K562 treated with DMSO at 1 percent for 4 hours (cell line): ENCODE measurements around the gene ZMAT2. TPM values are rescaled to one million over a fixed set of nuclear protein-coding genes. Genes with fewer than 3 reads are reported as not detected.

ENCODE experiments used
- total RNA-seq: library from RNA; unstranded; fragments of 300-600 nt; gene quantifications from 2 replicates; pipeline ENCODE4 v1.2.3, GENCODE V29; 2022; ENCODE audit not compliant: insufficient read depth

The ZMAT2 gene, protein sequence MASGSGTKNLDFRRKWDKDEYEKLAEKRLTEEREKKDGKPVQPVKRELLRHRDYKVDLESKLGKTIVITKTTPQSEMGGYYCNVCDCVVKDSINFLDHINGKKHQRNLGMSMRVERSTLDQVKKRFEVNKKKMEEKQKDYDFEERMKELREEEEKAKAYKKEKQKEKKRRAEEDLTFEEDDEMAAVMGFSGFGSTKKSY
- total RNA-seq = 34.6 and 43.0 TPM in 2 replicates

GRCh38 chr5:140700177-140701144, at the start of gene ZMAT2:
ZMAT2 (plus strand) TSS chr5:140700447; CDS start chr5:140700461, 14 bp downstream.

GRCh38 chr5:140664359-140665119, 35.7 kb upstream of the ZMAT2 start, which contains the start of gene WDR55:
WDR55 (plus strand) TSS chr5:140664904; CDS start chr5:140664913, 9 bp downstream.

DNA sequence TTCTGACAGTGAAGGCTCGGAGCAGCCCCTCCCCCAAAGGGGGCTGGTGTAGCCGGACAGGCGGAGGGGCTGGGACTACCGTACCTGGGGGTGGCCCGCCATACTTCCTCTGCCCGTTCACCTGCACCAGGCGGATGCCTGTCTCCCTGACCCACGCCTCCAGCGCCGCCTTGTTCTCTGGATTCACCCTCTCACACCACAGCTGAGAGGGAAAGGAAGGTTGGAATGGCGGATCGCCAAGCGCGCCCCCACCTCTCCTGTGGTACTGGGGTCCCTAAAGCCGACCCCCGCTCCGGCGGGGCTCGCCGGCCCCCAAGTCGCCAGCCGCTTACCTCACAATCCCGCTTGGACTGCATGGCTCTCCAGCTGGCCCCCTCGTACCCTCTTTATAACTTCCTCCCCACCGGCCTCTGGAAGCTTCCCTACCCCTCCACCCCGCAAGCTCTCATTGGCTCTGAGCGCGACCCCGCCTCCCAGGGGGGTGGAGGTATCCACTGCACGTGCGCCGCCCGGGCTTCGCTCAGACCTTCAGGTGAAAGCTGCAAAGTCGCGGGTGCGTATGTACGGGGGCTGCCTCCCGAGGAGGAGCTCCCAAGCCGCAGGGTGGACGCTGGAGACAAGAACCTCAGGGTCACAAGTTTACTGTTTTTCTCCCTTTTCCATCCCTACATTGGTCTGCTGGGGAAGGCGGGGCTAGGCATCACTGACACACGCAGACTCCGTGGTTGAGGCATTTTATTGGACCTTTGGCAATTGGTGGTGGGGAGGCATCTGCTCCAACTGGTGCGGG, 26.9 kb upstream of the ZMAT2 start, which contains the start of gene DND1:
Gene DND1 (minus strand): TSS at position 390 of the 790 bp plus-strand sequence. CDS start 34 bp downstream, at position 356.

DNA sequence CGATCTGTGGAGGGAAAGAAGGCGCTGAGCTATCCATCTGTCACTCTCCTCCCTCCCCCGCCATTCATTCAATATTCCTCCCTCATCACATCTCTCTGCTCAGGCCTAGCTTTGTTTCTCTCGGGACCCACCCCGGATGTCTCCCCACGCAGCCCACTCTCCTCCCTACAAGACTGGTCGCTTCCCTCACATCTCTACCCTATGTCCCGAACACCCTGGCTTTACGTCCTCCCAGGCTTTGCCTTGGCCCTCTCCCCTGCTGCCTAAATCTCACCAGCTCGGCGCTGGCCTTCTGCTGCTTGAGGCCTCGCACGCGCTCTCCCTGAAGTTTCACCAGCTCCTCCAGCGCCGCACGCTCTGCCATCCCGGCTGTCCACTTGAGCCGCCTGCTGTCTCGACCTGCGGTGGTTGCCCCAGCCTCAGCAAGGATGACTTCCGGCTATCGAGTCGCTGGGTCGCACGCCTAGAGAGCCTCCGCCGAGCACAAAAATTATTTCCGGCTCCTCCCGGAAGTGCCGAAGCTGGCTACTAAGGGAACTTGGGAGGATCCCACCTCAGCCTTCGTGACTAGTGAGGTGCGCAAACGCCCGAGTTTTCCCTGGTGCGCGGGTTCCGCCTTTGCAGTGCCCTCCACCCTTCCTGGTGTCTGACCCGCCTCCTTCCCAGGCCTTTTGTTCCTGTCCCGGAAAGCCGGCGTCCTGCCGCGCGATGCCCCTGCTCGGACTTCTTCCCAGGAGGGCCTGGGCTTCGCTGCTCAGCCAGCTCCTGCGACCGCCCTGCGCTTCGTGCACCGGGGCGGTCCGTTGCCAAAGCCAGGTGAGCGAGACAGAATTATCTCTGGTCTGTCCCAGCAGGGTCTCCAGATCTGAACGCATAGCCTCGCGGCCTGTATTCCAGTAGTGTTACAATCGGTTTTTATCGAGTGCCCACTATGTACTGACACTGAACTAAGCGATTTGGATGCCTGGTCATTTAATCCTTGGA, 9.0 kb upstream of the ZMAT2 start, which contains the start of the genes HARS1 and HARS2:
Gene HARS1 (minus strand): TSS at position 430 of the 984 bp plus-strand sequence. CDS start 66 bp downstream, at position 364.
Gene HARS2 (plus strand): TSS at position 515 of the 984 bp plus-strand sequence. CDS start 194 bp downstream, at position 709.

Other genes starting within 250 kb of the ZMAT2 start
- 5.1 and 5.3 TPM in 2 replicates for gene EIF4EBP3, start 152.8 kb upstream of the ZMAT2 start, total RNA-seq
- gene SRA1, start 143.0 kb upstream of the ZMAT2 start, total RNA-seq = 24.8 and 27.5 TPM in 2 replicates
- 8.4 and 9.2 TPM in 2 replicates for gene APBB3, start 135.8 kb upstream of the ZMAT2 start, total RNA-seq
- 110 and 118 TPM in 2 replicates for gene SLC35A4, start 135.6 kb upstream of the ZMAT2 start, total RNA-seq
- gene CD14, start 67.3 kb upstream of the ZMAT2 start, total RNA-seq = 4.9 TPM in 1 of 2 replicates, not detected in the other
- 10.4 and 10.7 TPM in 2 replicates for gene TMCO6, start 61.0 kb upstream of the ZMAT2 start, total RNA-seq
- 172 and 175 TPM in 2 replicates for gene NDUFA2, start 52.8 kb upstream of the ZMAT2 start, total RNA-seq
- 149 and 176 TPM in 2 replicates for gene IK, start 52.6 kb upstream of the ZMAT2 start, total RNA-seq
- gene WDR55, start 35.5 kb upstream of the ZMAT2 start, total RNA-seq = 43.1 and 46.0 TPM in 2 replicates
- 3.3 and 7.0 TPM in 2 replicates for gene DND1, start 26.9 kb upstream of the ZMAT2 start, total RNA-seq
- gene HARS1, start 9.1 kb upstream of the ZMAT2 start, total RNA-seq = 43.5 and 55.6 TPM in 2 replicates
- 10.2 and 15.1 TPM in 2 replicates for gene HARS2, start 9.0 kb upstream of the ZMAT2 start, total RNA-seq
- gene PCDHA1, start 85.7 kb downstream of the ZMAT2 start, total RNA-seq = not detected in 2 replicates
- not detected in 2 replicates for gene PCDHA2, start 94.4 kb downstream of the ZMAT2 start, total RNA-seq
- gene PCDHA3, start 100.6 kb downstream of the ZMAT2 start, total RNA-seq = not detected in 2 replicates
- not detected in 2 replicates for gene PCDHA4, start 106.6 kb downstream of the ZMAT2 start, total RNA-seq
- gene PCDHA5, start 121.2 kb downstream of the ZMAT2 start, total RNA-seq = not detected in 2 replicates
- gene PCDHA6, start 127.5 kb downstream of the ZMAT2 start, total RNA-seq = not detected in 2 replicates
- not detected in 2 replicates for gene PCDHA7, start 133.8 kb downstream of the ZMAT2 start, total RNA-seq
- gene PCDHA8, start 140.7 kb downstream of the ZMAT2 start, total RNA-seq = not detected in 2 replicates
- not detected in 2 replicates for gene PCDHA9, start 147.9 kb downstream of the ZMAT2 start, total RNA-seq
- gene PCDHA10, start 155.4 kb downstream of the ZMAT2 start, total RNA-seq = not detected in 2 replicates
- not detected in 2 replicates for gene PCDHA11, start 168.5 kb downstream of the ZMAT2 start, total RNA-seq
- not detected in 2 replicates for gene PCDHA12, start 174.9 kb downstream of the ZMAT2 start, total RNA-seq
- not detected in 2 replicates for gene PCDHA13, start 181.7 kb downstream of the ZMAT2 start, total RNA-seq
- gene PCDHAC1, start 225.9 kb downstream of the ZMAT2 start, total RNA-seq = not detected in 2 replicates